ENCODE results near the gene NF1. TPM values are rescaled to one million over a fixed set of nuclear protein-coding genes. Genes with fewer than 3 reads are reported as not detected.

NF1 gene
- polyA plus RNA-seq, 3 donors: 1.2 to 7.4 (median 2.1) TPM

GRCh38 chr17:31321481-31321880, 226.7 kb downstream of the NF1 start, which contains the start of gene EVI2A:
Gene EVI2A, minus strand, starts transcription at chr17:31321622. Its CDS starts 2,609 bp downstream, at chr17:31319013.
- peaks cover 70% of the 10 kb centered on the region for H3K79me2 ChIP-seq (ENCODE audit: insufficient read depth, low read length)

GRCh38 chr17:31321966-31322365, 227.2 kb downstream of the NF1 start:
- peak overlapping the region; percentile 84 to 95 (median 89) for H3K27ac Mint-ChIP-seq
- TF ChIP-seq CTCF (IDR thresholded peaks at IDR 0.05): no peak
- Histone ChIP-seq H3K9ac (ENCODE audit: insufficient read depth, low read length, poor library complexity, severe bottlenecking) (no peak overlapping the region), H3K4me1 (ENCODE audit: control insufficient read depth in 1 of 2, insufficient read depth in 2 of 2, low read length in 2 of 2) (peaks cover 20 to 35% of the 10 kb centered on the region in 2 donors), H3K27me3 (ENCODE audit: control insufficient read depth in 2 of 2, insufficient read depth in 2 of 2, low read length in 2 of 2) (no peaks in the 10 kb centered on the region), H3K79me2 (ENCODE audit: insufficient read depth, low read length) (peaks cover 65% of the 10 kb centered on the region), H3K9me3 (replicated peaks in 1 of 2; ENCODE audit: control insufficient read depth in 1 of 2, insufficient read depth in 1 of 2, low read length in 2 of 2) (no peaks in the 10 kb centered on the region), H3K4me2 (replicated peaks; ENCODE audit: extremely low read depth, low read length, poor library complexity, severe bottlenecking) (peak overlapping the region; percentile 98), H3K27ac (ENCODE audit: low read depth in 1 of 2, low read length in 2 of 2) (peak overlapping the region; percentile 29 to 98), H2AFZ (ENCODE audit: insufficient read depth, low read depth, low read length, poor library complexity, severe bottlenecking) (no peak overlapping the region), H3K36me3 (replicated peaks in 1 of 2; ENCODE audit: control insufficient read depth in 1 of 2, insufficient read depth in 2 of 2, low read length in 2 of 2) (peaks cover 5 to 8% of the 10 kb centered on the region in 2 donors), H3K4me3 (replicated peaks in 1 of 3; ENCODE audit: low read depth in 2 of 3, low read length in 3 of 3) (peak overlapping the region in 1 of 3 experiments; percentile 96), H4K20me1 (ENCODE audit: insufficient read depth, low read length) (no peaks in the 10 kb centered on the region)
- H3K4me3 Mint-ChIP-seq: peak overlapping the region in 1 of 2 donors; percentile 48
- H3K4me1 Mint-ChIP-seq: peaks cover 21% of the 10 kb centered on the region
- intact Hi-C loops (cut with micrococcal nuclease): loop anchor here in 1 of 2 donors (10.0 kb wide), 1 partner anchor 47 kb away; no protein-coding TSS in a partner anchor
- WGBS (ENCODE audit: insufficient coverage): no CpG with 5 or more reads among the region's 4 CpGs
- no peaks in the 10 kb centered on the region for H3K27me3 Mint-ChIP-seq (ENCODE audit: low read depth in 3 of 3)
- peaks cover 27% of the 10 kb centered on the region in 2 donors for H3K36me3 Mint-ChIP-seq
- H3K9me3 Mint-ChIP-seq: peaks cover 0 to 1% (median 0%) of the 10 kb centered on the region in 7 donors
- no peak for DNase-seq

More at GRCh38 chr17:31321481-31321880, 226.7 kb downstream of the NF1 start, which contains the start of gene EVI2A:
- Histone ChIP-seq H3K27me3 (ENCODE audit: control insufficient read depth in 2 of 2, insufficient read depth in 2 of 2, low read length in 2 of 2) (no peaks in the 10 kb centered on the region), H3K9ac (ENCODE audit: insufficient read depth, low read length, poor library complexity, severe bottlenecking) (peak within 1 kb of the TSS; percentile 82), H3K4me1 (ENCODE audit: control insufficient read depth in 1 of 2, insufficient read depth in 2 of 2, low read length in 2 of 2) (peaks cover 24 to 40% of the 10 kb centered on the region in 2 donors), H3K9me3 (replicated peaks in 1 of 2; ENCODE audit: control insufficient read depth in 1 of 2, insufficient read depth in 1 of 2, low read length in 2 of 2) (no peaks in the 10 kb centered on the region), H4K20me1 (ENCODE audit: insufficient read depth, low read length) (no peaks in the 10 kb centered on the region), H3K27ac (ENCODE audit: low read depth in 1 of 2, low read length in 2 of 2) (peak within 1 kb of the TSS; percentile 29 to 98), H3K4me2 (replicated peaks; ENCODE audit: extremely low read depth, low read length, poor library complexity, severe bottlenecking) (peak within 1 kb of the TSS; percentile 98), H3K36me3 (replicated peaks in 1 of 2; ENCODE audit: control insufficient read depth in 1 of 2, insufficient read depth in 2 of 2, low read length in 2 of 2) (peaks cover 5 to 8% of the 10 kb centered on the region in 2 donors), H3K4me3 (replicated peaks in 1 of 3; ENCODE audit: low read depth in 2 of 3, low read length in 3 of 3) (peak within 1 kb of the TSS; percentile 90 to 100 (median 96)), H2AFZ (ENCODE audit: insufficient read depth, low read depth, low read length, poor library complexity, severe bottlenecking) (no peak within 1 kb of the TSS)
- Mint-ChIP-seq H3K4me3 (peak within 1 kb of the TSS; percentile 72 to 88), H3K36me3 (peaks cover 24 to 28% of the 10 kb centered on the region in 2 donors), H3K27ac (peak within 1 kb of the TSS; percentile 84 to 95 (median 89)), H3K4me1 (peaks cover 25% of the 10 kb centered on the region), H3K9me3 (no peaks in the 10 kb centered on the region), H3K27me3 (ENCODE audit: low read depth in 3 of 3) (no peaks in the 10 kb centered on the region)
- whole genome bisulfite sequencing (ENCODE audit: insufficient coverage): no CpG with 5 or more reads among the region's 3 CpGs
- TF ChIP-seq CTCF (IDR thresholded peaks at IDR 0.05): no peak
- DNase-seq: peak; percentile 88 to 94 (median 92)
- intact Hi-C loops (cut with micrococcal nuclease): loop anchor here in 1 of 2 donors (10.0 kb wide), 1 partner anchor 47 kb away; no protein-coding TSS in a partner anchor
